Effector memory CD8-positive, alpha-beta T cell (primary cell): ENCODE data around the gene KLRD1.
"Not testable (repeated sequence)": the region's sequence is repeated elsewhere in the genome, so short reads cannot be mapped to it uniquely, and the experiment has no call there.

Experiments used
- ATAC-seq: fragments of 150-1000 bp; cut with Tn5 transposase; replicated peaks from 2 replicates; pipeline ENCODE4 v1.10.0; 2021; ENCODE audit warnings: mild to moderate bottlenecking, moderate library complexity
- DNase-seq, 3 experiments: peaks; one replicate each; pipeline ENCODE4 v3.0.0; 2021
- H3K27ac Mint-ChIP-seq, 2 donors: one replicate each; pipeline ENCODE4 v1.8.0; 2022; ENCODE audit warnings: mild to moderate bottlenecking in 2 of 2, mixed read lengths in 2 of 2, moderate library complexity in 2 of 2
- H3K27me3 Mint-ChIP-seq, 2 donors: one replicate each; pipeline ENCODE4 v1.8.0; 2022; ENCODE audit warnings: mixed read lengths in 2 of 2
- H3K36me3 Mint-ChIP-seq: one replicate; pipeline ENCODE4 v1.8.0; 2022; ENCODE audit warnings: mild to moderate bottlenecking, moderate library complexity, mixed read lengths; ENCODE audit not compliant: insufficient read depth
- H3K4me1 Mint-ChIP-seq, 2 donors: one replicate each; pipeline ENCODE4 v1.8.0; 2022; ENCODE audit warnings: low read depth in 2 of 2, mixed read lengths in 2 of 2
- H3K4me3 Mint-ChIP-seq, 2 donors: one replicate each; pipeline ENCODE4 v1.8.0; 2022; ENCODE audit warnings: mild to moderate bottlenecking in 2 of 2, mixed read lengths in 2 of 2, moderate library complexity in 2 of 2
- H3K9me3 Mint-ChIP-seq, 2 donors: one replicate each; pipeline ENCODE4 v1.8.0; 2022; ENCODE audit warnings: mixed read lengths in 2 of 2

Gene KLRD1

DNA sequence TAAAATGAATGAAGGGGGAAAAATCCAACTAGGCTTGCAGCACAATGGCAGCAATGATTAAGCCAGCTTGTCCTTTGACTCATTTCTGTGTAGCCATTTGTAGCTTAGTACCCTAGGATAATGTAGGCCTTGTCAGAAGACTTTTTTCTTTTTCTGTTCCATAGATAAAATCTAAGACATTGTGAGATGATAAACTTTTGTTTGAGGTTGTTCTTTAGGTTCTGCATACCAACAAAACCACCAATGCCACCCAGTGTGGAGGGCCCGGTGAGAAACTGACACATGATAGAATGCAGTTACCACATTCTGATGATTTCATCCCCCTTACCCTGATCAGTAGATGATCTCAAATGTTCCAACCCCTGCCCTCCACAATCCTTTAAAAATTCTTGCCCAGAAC lies 6.6 kb upstream of the KLRD1 start:
- H3K27me3 Mint-ChIP-seq: no peaks in the 10 kb centered on the region
- ATAC-seq (no peak), DNase-seq (no peak)
- peak overlapping the region; percentile 62 to 84 for H3K27ac Mint-ChIP-seq
- peak overlapping the region; percentile 12 to 40 for H3K4me3 Mint-ChIP-seq
- H3K36me3 Mint-ChIP-seq: peaks cover 23% of the 10 kb centered on the region
- H3K4me1 Mint-ChIP-seq: peaks cover 42 to 68% of the 10 kb centered on the region in 2 donors
- no peaks in the 10 kb centered on the region for H3K9me3 Mint-ChIP-seq

DNA sequence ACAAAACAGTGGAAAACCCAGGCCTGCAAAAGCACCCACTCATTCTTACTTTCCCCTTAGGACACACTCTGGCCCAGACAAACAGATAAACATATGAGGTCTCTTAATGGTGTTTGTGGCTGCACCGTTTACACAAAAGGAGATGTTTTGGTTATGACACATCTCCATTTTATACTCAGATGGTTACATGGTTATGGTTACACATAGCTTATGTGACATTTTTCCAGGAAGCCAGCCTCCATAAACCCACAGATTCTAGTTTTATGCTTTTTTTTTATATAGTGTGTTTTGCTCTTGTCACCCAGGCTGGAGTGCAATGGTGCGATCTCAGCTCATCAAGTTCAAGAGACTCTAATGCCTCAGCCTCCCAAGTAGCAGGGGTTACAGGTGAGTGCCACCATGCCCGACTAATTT lies 3.5 kb upstream of the KLRD1 start:
- Mint-ChIP-seq H3K4me1 (peaks cover 45 to 77% of the 10 kb centered on the region in 2 donors), H3K27ac (peak overlapping the region; percentile 93 to 94), H3K4me3 (peak overlapping the region; percentile 71 to 77), H3K9me3 (no peaks in the 10 kb centered on the region), H3K27me3 (no peaks in the 10 kb centered on the region), H3K36me3 (peaks cover 47% of the 10 kb centered on the region)
- peak in 2 of 3 experiments; percentile 19 to 27 for DNase-seq
- ATAC-seq: peak; percentile 74

DNA sequence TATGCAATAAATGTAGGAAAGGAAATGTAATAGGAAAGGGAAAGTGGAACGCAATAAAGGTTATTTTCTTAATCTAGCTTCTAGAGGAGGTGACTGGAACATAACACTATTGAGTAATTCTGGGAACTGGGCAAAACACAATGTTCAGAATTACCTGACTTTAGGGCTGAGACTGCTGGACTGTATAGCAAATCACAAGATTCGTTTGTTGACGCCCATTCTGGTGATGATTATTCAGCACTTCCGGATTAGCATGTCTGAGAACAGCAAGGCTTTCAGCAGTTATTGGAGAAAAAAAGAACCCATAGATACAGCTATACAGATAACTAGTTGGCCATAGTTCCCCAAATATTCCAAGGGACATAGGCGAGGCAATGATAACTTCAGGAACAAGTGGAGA lies 2.3 kb upstream of the KLRD1 start:
- peak; percentile 57 for ATAC-seq

GRCh38 chr12:10310926-10311720 lies 3.5 kb downstream of the KLRD1 start:
- no peak for ATAC-seq
- peak overlapping the region; percentile 83 to 94 for H3K27ac Mint-ChIP-seq

More for the DNA sequence above, 2.3 kb upstream of the KLRD1 start:
- no peak for DNase-seq
- H3K27ac Mint-ChIP-seq: peak overlapping the region; percentile 93 to 94
- H3K36me3 Mint-ChIP-seq: peaks cover 58% of the 10 kb centered on the region
- peak overlapping the region; percentile 71 to 77 for H3K4me3 Mint-ChIP-seq
- H3K4me1 Mint-ChIP-seq: peaks cover 45 to 82% of the 10 kb centered on the region in 2 donors
- H3K27me3 Mint-ChIP-seq: no peaks in the 10 kb centered on the region
- no peaks in the 10 kb centered on the region for H3K9me3 Mint-ChIP-seq

GRCh38 chr12:10319388-10319787 lies 11.7 kb downstream of the KLRD1 start:
- Mint-ChIP-seq H3K4me3 (no peak overlapping the region), H3K9me3 (no peaks in the 10 kb centered on the region), H3K27ac (peak overlapping the region in 1 of 2 donors; percentile 68), H3K36me3 (peaks cover 39% of the 10 kb centered on the region), H3K4me1 (peaks cover 18 to 30% of the 10 kb centered on the region in 2 donors), H3K27me3 (no peaks in the 10 kb centered on the region)
- no peak for DNase-seq
- no peak for ATAC-seq

More at GRCh38 chr12:10310926-10311720, 3.5 kb downstream of the KLRD1 start:
- Mint-ChIP-seq H3K4me3 (peak overlapping the region; percentile 73 to 78), H3K4me1 (peaks cover 11 to 38% of the 10 kb centered on the region in 2 donors), H3K9me3 (no peaks in the 10 kb centered on the region), H3K36me3 (peaks cover 82% of the 10 kb centered on the region), H3K27me3 (no peaks in the 10 kb centered on the region)
- no peak for DNase-seq

- Mint-ChIP-seq H3K27ac (peak overlapping the region; percentile 68 to 78), H3K9me3 (no peaks in the 10 kb centered on the region), H3K36me3 (peaks cover 33% of the 10 kb centered on the region)
These were observed 13.0 kb downstream of the KLRD1 start for GRCh38 chr12:10320643-10321042.

GRCh38 chr12:10328691-10329090 lies 21.0 kb downstream of the KLRD1 start:
- H3K36me3 Mint-ChIP-seq, ATAC-seq, DNase-seq, H3K4me3 Mint-ChIP-seq, H3K27ac Mint-ChIP-seq, H3K27me3 Mint-ChIP-seq, H3K9me3 Mint-ChIP-seq: not testable (repeated sequence)
- H3K4me1 Mint-ChIP-seq: peaks cover 5 to 25% of the 10 kb centered on the region in 2 donors

More at GRCh38 chr12:10320643-10321042, 13.0 kb downstream of the KLRD1 start:
- ATAC-seq (peak; percentile 54), DNase-seq (no peak)
- Mint-ChIP-seq H3K27me3 (no peaks in the 10 kb centered on the region), H3K4me1 (peaks cover 16 to 30% of the 10 kb centered on the region in 2 donors), H3K4me3 (no peak overlapping the region)

- Mint-ChIP-seq H3K9me3 (no peaks in the 10 kb centered on the region), H3K4me1 (peaks cover 5 to 22% of the 10 kb centered on the region in 2 donors), H3K36me3 (no peaks in the 10 kb centered on the region), H3K4me3 (no peak overlapping the region), H3K27ac (no peak overlapping the region), H3K27me3 (no peaks in the 10 kb centered on the region)
- no peak for DNase-seq
- ATAC-seq: peak; percentile 56
These were observed 24.1 kb downstream of the KLRD1 start for GRCh38 chr12:10331642-10332239.

DNA sequence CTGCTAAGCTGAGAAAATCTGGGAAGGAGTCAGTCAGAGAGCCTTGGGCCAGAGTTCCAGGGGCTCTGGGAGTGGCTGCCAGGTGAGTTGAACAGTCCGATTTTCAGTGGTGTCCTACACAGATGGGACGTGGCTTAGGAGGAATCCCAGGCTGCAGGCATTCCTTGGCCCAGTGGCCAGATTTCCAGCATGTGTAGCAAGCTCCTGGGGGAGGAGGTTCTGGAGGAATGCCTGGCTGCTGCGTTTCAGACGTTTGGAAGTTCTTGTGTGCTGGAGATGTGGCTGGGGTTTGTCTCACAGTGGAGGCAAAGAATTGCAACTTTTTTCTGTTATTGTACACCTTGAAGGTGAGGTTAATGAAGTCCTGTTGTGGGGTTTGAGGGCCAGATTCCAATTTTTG lies 28.5 kb downstream of the KLRD1 start:
- not testable (repeated sequence) for H3K4me3 Mint-ChIP-seq, H3K36me3 Mint-ChIP-seq, H3K27ac Mint-ChIP-seq, H3K27me3 Mint-ChIP-seq, DNase-seq, ATAC-seq, H3K9me3 Mint-ChIP-seq
- H3K4me1 Mint-ChIP-seq: peaks cover 5 to 24% of the 10 kb centered on the region in 2 donors

DNA sequence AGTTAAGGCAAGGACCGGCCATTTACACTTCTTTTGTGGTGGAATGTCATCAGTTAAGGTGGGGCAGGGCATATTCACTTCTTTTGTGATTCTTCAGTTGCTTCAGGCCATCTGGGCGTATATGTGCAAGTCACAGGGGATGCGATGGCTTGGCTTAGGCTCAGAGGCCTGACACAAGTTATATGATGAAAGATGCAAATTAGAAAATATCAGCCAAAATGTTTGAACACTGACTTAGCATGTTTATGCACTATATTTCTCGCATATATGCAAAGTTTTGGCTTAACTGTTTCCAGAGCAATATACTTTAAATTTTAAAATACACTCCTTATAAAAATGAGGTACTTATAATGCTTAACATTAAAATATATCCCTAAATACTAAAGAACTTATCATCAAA lies 30.8 kb downstream of the KLRD1 start:
- peak overlapping the region in 1 of 2 donors; percentile 1 for H3K27ac Mint-ChIP-seq
- not testable (repeated sequence) for H3K27me3 Mint-ChIP-seq, DNase-seq, H3K9me3 Mint-ChIP-seq, H3K36me3 Mint-ChIP-seq, ATAC-seq, H3K4me3 Mint-ChIP-seq
- peaks cover 4 to 18% of the 10 kb centered on the region in 2 donors for H3K4me1 Mint-ChIP-seq

DNA sequence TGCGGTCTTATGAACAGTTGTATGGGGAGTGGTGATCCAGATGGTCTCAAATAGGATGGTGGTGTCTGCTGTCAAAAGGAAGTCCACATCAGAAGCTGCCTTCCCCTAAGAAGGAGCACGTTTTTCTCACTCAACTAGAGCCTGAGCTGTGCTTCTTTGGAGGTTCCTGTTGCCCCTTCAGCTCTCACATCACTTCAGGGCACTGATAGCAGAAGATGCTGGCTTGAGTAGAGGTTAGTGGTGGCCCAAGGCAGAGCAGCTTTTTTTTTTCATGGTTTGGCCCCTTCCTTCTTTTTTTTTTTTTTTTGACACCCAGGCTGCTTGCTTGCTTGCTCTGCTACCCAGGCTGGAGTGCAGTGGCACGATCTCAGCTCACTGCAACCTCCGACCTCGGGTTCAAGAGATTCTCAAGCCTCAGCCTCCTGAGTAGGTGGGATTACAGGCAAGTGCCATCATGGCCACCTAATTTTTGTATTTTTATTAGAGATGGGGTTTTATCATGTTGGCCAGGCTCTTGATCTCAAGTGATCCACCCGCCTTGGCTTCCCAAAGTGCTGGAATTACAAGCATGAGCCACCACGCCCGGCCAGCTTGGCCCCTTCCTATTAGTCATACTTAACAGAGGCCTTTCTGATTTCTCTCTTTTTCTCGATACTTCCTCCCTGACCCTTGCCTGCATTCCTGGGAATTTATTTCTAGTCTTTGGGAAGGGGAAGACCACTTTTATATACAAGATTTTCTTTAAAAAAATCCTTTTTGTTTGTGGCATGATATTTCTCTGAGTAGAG lies 31.6 kb downstream of the KLRD1 start:
- no peak for ATAC-seq
- H3K27me3 Mint-ChIP-seq: no peaks in the 10 kb centered on the region
- H3K4me3 Mint-ChIP-seq: no peak overlapping the region
- DNase-seq: no peak
- H3K4me1 Mint-ChIP-seq: peaks cover 4 to 16% of the 10 kb centered on the region in 2 donors
- H3K9me3 Mint-ChIP-seq: no peaks in the 10 kb centered on the region
- no peaks in the 10 kb centered on the region for H3K36me3 Mint-ChIP-seq
- peak overlapping the region in 1 of 2 donors; percentile 23 for H3K27ac Mint-ChIP-seq

GRCh38 chr12:10340946-10341345 lies 33.3 kb downstream of the KLRD1 start:
- H3K27me3 Mint-ChIP-seq, H3K27ac Mint-ChIP-seq, DNase-seq, H3K9me3 Mint-ChIP-seq, H3K36me3 Mint-ChIP-seq, H3K4me3 Mint-ChIP-seq, ATAC-seq: not testable (repeated sequence)
- peaks cover 4 to 16% of the 10 kb centered on the region in 2 donors for H3K4me1 Mint-ChIP-seq

GRCh38 chr12:10341892-10342509 lies 34.3 kb downstream of the KLRD1 start:
- H3K36me3 Mint-ChIP-seq: no peaks in the 10 kb centered on the region
- H3K27me3 Mint-ChIP-seq: no peaks in the 10 kb centered on the region
- no peak overlapping the region for H3K27ac Mint-ChIP-seq

More at GRCh38 chr12:10341892-10342509, 34.3 kb downstream of the KLRD1 start:
- ATAC-seq (no peak), DNase-seq (no peak)
- no peaks in the 10 kb centered on the region for H3K9me3 Mint-ChIP-seq
- peaks cover 4 to 16% of the 10 kb centered on the region in 2 donors for H3K4me1 Mint-ChIP-seq
- H3K4me3 Mint-ChIP-seq: no peak overlapping the region
